GM12878 (cell line): ENCODE data around the gene TBX4.

Experiments used
- BCLAF1 ChIP-seq: fragments of 450-650 bp; IDR thresholded peaks from 2 replicates; pipeline ENCODE4 v1.6.1; 2017; ENCODE audit warnings: antibody characterized with exemption, mild to moderate bottlenecking, moderate library complexity
- CBX5 ChIP-seq: sonication (generic); IDR thresholded peaks from 2 replicates; pipeline ENCODE4 v1.6.1; 2016; ENCODE audit warnings: low read depth, moderate library complexity, mild to moderate bottlenecking, inconsistent platforms
- CTCF ChIP-seq, 3 experiments: IDR thresholded peaks in 2 of 3; conservative IDR thresholded peaks in 1 of 3; 2 replicates each; pipeline ENCODE4 v1.5.1; 2011; ENCODE audit warnings: low read depth in 3 of 3, low read length in 3 of 3, mild to moderate bottlenecking in 3 of 3, control low read depth in 2 of 3, moderate library complexity in 2 of 3, inconsistent platforms in 1 of 3, mixed read lengths in 1 of 3; ENCODE audit not compliant: control insufficient read depth in 2 of 3, insufficient read depth in 1 of 3; ENCODE audit errors: extremely low read depth in 1 of 3
- FOXK2 ChIP-seq: fragments of 450-650 bp; IDR thresholded peaks from 2 replicates; pipeline ENCODE4 v1.6.1; 2017; ENCODE audit warnings: mild to moderate bottlenecking, moderate library complexity
- JUND ChIP-seq: IDR thresholded peaks from 2 replicates; pipeline ENCODE4 v1.6.1; 2012; ENCODE audit warnings: low read depth, mild to moderate bottlenecking, low read length, improper control_type of control experiment, moderate library complexity
- MAX ChIP-seq: IDR thresholded peaks from 2 replicates; pipeline ENCODE4 v1.6.1; 2012; ENCODE audit warnings: low read depth, low read length, improper control_type of control experiment
- RAD21 ChIP-seq: IDR thresholded peaks from 2 replicates; pipeline ENCODE4 v1.6.1; 2011; ENCODE audit warnings: mild to moderate bottlenecking, low read depth, low read length, moderate library complexity; ENCODE audit not compliant: insufficient read depth
- SIN3A ChIP-seq: IDR thresholded peaks from 2 replicates; pipeline ENCODE4 v1.6.1; 2012; ENCODE audit warnings: low read depth, low read length, improper control_type of control experiment
- ZSCAN29 ChIP-seq: fragments of 450-650 bp; IDR thresholded peaks from 2 replicates; pipeline ENCODE4 v1.6.1; 2017; ENCODE audit warnings: mild to moderate bottlenecking, moderate library complexity
- TF ChIP-seq, protein P1 (sequence below): fragments of 450-650 bp; IDR thresholded peaks from 2 replicates; pipeline ENCODE4 v1.6.1; 2017; ENCODE audit warnings: borderline replicate concordance

DNA sequence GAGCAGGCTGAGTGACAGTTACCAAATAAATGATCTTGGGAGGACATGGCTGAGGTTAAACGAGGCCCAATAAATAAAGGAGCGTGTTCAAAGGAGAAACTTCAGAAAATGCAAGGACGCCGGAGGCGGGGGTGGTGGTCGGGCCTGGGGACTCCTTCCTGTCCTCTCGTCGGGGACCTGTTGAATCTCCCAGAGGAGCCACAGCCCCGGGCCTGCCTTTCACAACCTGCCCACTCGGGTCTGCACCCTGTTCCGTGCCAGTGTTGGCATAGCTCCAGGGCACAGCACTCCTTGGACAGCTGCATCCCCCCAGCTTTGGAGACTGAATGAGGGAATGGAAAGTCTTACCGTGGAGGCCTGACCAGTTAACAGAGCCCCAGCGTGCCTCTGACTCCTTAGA is 8.1 kb upstream of the TBX4 start:
- TF ChIP-seq SIN3A (no peak), BCLAF1 (no peak), CBX5 (no peak), CTCF (IDR thresholded peaks at IDR 0.05 in 2 of 3, conservative IDR thresholded peaks at IDR 0.05 in 1 of 3; ENCODE audit: control insufficient read depth in 2 of 3, extremely low read depth in 1 of 3, insufficient read depth in 1 of 3, low read depth in 3 of 3, low read length in 3 of 3) (no peak), FOXK2 (no peak), JUND (no peak), RAD21 (no peak), ZSCAN29 (no peak), MAX (no peak)
- TF ChIP-seq, protein P1, sequence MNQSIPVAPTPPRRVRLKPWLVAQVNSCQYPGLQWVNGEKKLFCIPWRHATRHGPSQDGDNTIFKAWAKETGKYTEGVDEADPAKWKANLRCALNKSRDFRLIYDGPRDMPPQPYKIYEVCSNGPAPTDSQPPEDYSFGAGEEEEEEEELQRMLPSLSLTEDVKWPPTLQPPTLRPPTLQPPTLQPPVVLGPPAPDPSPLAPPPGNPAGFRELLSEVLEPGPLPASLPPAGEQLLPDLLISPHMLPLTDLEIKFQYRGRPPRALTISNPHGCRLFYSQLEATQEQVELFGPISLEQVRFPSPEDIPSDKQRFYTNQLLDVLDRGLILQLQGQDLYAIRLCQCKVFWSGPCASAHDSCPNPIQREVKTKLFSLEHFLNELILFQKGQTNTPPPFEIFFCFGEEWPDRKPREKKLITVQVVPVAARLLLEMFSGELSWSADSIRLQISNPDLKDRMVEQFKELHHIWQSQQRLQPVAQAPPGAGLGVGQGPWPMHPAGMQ, result no peak
